Stomach (tissue), 9 donors: ENCODE results near the gene BNC2. TPM values are rescaled to one million over a fixed set of nuclear protein-coding genes. Genes with fewer than 3 reads are reported as not detected.
"Not testable (repeated sequence)": the region's sequence is repeated elsewhere in the genome, so short reads cannot be mapped to it uniquely, and the experiment has no call there.

Experiments used
- DNase-seq, 2 donors: peaks; one replicate each; pipeline versions ENCODE4 v3.0.0 to v3.0.0-alpha.2; 2013 to 2019
- H3K27ac ChIP-seq, 5 donors: fragments of 200-600 bp in 4 of 5; sonication (generic) in 4 of 5; one replicate each; pipeline ENCODE4 v1.5.1; 2013 to 2019; ENCODE audit warnings: mild to moderate bottlenecking in 1 of 5, moderate library complexity in 1 of 5
- H3K27me3 ChIP-seq, 3 donors: fragments of 200-600 bp; sonication (generic); one replicate each; pipeline ENCODE4 v1.5.1; 2017 to 2019; ENCODE audit warnings: mixed run types in 1 of 3
- H3K36me3 ChIP-seq, 4 donors: fragments of 200-600 bp; sonication (generic); 1 replicate in 3 of 4; 2 replicates in 1 of 4; pipeline ENCODE4 v1.5.1; 2016 to 2019
- H3K4me1 ChIP-seq, 4 donors: fragments of 200-600 bp; sonication (generic); one replicate each; pipeline ENCODE4 v1.5.1; 2016 to 2019
- H3K4me3 ChIP-seq, 4 donors: fragments of 200-600 bp; sonication (generic) in 3 of 4; one replicate each; pipeline ENCODE4 v1.5.1; 2016 to 2019; ENCODE audit warnings: mild to moderate bottlenecking in 1 of 4
- H3K9me3 ChIP-seq, 4 donors: fragments of 200-600 bp; sonication (generic); one replicate each; pipeline ENCODE4 v1.5.1; 2016 to 2019
- EP300 ChIP-seq: sonication (generic); formaldehyde crosslinking; IDR thresholded peaks from one replicate; pipeline ENCODE4 v1.6.1; 2017; ENCODE audit warnings: antibody characterized with exemption
- POLR2A ChIP-seq, 4 donors: fragments of 450-650 bp; IDR thresholded peaks; one replicate each; pipeline ENCODE4 v1.6.1; 2016; ENCODE audit warnings: antibody characterized with exemption in 4 of 4, control low read depth in 2 of 4, mild to moderate bottlenecking in 1 of 4, moderate library complexity in 1 of 4
- POLR2AphosphoS5 ChIP-seq, 3 donors: sonication (generic); formaldehyde crosslinking; IDR thresholded peaks; one replicate each; pipeline ENCODE4 v1.6.1; 2016; ENCODE audit warnings: antibody characterized with exemption in 3 of 3
- WGBS, 5 donors: extraction: QIAGEN DNeasy Blood & Tissue Kit in 3 of 5; methylation state at CpG; one replicate each; pipeline versions ENCODE4 v1.1.5 to v1.1.7; 2013 to 2018; 5-methylcytosine and 5-hydroxymethylcytosine counted together
- intact Hi-C: fragments of 100-400 bp; cut with DNase I; formaldehyde crosslinking; loops from one replicate; pipeline ENCODE4 v1.15.1; 2023; ENCODE audit warnings: low total_unique reads
- polyA plus RNA-seq, 3 donors: library from polyadenylated mRNA; stranded (reverse); fragments of 200-250 nt; gene quantifications; one replicate each; pipeline ENCODE4 v1.2.3, GENCODE V29; 2013
- total RNA-seq, 5 donors: library from RNA; depleted of rRNA; stranded (reverse); fragments of >200 nt; gene quantifications; one replicate each; pipeline versions ENCODE4 v1.1.0 to v1.2.3, GENCODE V29; 2014 to 2016
- TF ChIP-seq, protein P1 (sequence below), 7 experiments: fragments of 450-650 bp in 4 of 7; fragments of 200-600 bp in 3 of 7; sonication (generic) in 3 of 7; IDR thresholded peaks; one replicate each; pipeline ENCODE4 v1.5.1; 2016 to 2019; ENCODE audit warnings: antibody characterized with exemption in 7 of 7, control low read depth in 2 of 7, mild to moderate bottlenecking in 1 of 7
- donor health status: healthy with polysubstance abuse.
- donor health status: Bipolar disorder and iron deficiency.
- donor health status: healthy.

The BNC2 gene
- total and polyA plus RNA-seq, 8 donors = 1.1 to 60.7 (median 7.6) TPM

DNA sequence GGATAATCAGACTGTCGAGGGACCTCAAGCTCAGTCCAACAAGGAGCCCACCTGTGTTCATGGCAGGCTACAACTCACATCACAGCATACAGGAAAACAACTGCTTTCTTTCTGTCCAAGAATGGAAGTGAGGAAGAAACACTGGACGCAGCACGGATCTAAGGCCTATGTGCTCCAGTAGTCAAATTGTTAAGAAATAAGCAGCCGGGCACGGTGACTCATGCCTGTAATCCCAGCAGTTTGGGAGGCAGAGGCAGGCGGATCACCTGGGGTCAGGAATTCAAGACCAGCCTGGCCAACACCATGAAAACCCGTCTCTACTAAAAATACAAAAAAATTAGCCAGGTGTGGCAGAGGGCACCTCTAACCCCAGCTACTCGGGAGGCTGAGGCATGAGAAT, 427.8 kb downstream of the BNC2 start:
- intact Hi-C loops = loop anchor here (10.0 kb wide), 1 partner anchor 62 kb away; no protein-coding TSS in a partner anchor
- H3K36me3 ChIP-seq = no peaks in the 10 kb centered on the region
- 59 to 78% (median 68%) methylated on average over 8 of the region's 8 CpGs for WGBS, 5 donors
- no peak overlapping the region for H3K4me3 ChIP-seq
- H3K27me3 ChIP-seq = no peaks in the 10 kb centered on the region
- no peaks in the 10 kb centered on the region for H3K9me3 ChIP-seq
- no peak for DNase-seq
- H3K27ac ChIP-seq = no peak overlapping the region
- TF ChIP-seq EP300 (no peak), POLR2AphosphoS5 (IDR thresholded peaks at IDR 0.05) (no peak), POLR2A (IDR thresholded peaks at IDR 0.05) (no peak)
- TF ChIP-seq, protein P1, sequence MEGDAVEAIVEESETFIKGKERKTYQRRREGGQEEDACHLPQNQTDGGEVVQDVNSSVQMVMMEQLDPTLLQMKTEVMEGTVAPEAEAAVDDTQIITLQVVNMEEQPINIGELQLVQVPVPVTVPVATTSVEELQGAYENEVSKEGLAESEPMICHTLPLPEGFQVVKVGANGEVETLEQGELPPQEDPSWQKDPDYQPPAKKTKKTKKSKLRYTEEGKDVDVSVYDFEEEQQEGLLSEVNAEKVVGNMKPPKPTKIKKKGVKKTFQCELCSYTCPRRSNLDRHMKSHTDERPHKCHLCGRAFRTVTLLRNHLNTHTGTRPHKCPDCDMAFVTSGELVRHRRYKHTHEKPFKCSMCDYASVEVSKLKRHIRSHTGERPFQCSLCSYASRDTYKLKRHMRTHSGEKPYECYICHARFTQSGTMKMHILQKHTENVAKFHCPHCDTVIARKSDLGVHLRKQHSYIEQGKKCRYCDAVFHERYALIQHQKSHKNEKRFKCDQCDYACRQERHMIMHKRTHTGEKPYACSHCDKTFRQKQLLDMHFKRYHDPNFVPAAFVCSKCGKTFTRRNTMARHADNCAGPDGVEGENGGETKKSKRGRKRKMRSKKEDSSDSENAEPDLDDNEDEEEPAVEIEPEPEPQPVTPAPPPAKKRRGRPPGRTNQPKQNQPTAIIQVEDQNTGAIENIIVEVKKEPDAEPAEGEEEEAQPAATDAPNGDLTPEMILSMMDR (IDR thresholded peaks at IDR 0.05) = no peak
- peaks cover 0 to 23% (median 4%) of the 10 kb centered on the region in 4 donors for H3K4me1 ChIP-seq

DNA sequence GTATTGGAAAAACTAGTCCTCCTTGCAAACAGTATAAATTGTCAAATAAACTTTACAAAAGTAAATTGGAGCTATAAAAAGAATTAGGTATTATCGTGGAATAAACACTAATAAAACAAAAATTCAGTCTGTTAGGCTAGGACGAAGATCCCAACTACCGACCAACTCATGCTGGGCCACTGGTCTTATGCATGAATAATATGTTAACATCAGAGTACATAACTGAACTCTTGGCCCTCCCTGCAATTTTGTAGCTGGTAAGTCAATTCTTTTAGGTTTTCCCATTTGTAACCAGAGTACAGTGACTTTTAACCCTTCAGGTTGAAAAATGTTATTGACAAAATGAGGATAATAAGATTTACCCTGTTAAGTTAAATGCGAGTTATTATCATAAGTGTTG, 428.7 kb downstream of the BNC2 start:
- TF ChIP-seq POLR2A (IDR thresholded peaks at IDR 0.05) (no peak), EP300 (no peak), POLR2AphosphoS5 (IDR thresholded peaks at IDR 0.05) (no peak)
- TF ChIP-seq, protein P1 (IDR thresholded peaks at IDR 0.05) = no peak
- WGBS, 5 donors = 72 to 82% (median 81%) methylated on average over 4 of the region's 4 CpGs
- DNase-seq = no peak
- Histone ChIP-seq H3K27me3 (no peaks in the 10 kb centered on the region), H3K36me3 (peaks cover 0 to 5% (median 2%) of the 10 kb centered on the region in 4 donors), H3K4me3 (no peak overlapping the region), H3K27ac (no peak overlapping the region), H3K4me1 (peaks cover 0 to 22% (median 4%) of the 10 kb centered on the region in 4 donors), H3K9me3 (no peaks in the 10 kb centered on the region)
- intact Hi-C loops = loop anchor here (10.0 kb wide), 1 partner anchor 63 kb away; no protein-coding TSS in a partner anchor

DNA sequence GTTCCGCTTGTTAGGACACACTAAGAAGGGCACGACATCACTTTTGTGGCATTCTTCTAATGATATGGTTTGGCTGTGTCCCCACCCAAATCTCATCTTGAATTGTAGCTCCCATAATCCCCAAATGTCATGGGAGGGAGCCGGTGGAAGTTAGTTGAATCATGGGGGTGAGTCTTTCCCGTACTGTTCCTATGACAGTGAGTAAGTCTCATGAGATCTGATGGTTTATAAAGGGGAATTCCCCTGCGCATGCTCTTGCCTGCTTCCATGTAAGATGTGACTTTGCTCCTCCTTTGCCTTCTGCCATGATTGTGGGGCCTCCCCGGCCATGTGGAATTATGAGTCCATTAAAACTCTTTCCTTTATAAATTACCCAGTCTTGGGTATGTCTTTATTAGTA, 431.6 kb downstream of the BNC2 start:
- H3K4me3 ChIP-seq, H3K4me1 ChIP-seq, H3K27me3 ChIP-seq, DNase-seq, intact Hi-C loops, H3K27ac ChIP-seq, H3K9me3 ChIP-seq: not testable (repeated sequence)
- WGBS, 5 donors = 74 to 96% (median 89%) methylated on average over 6 of the region's 6 CpGs
- H3K36me3 ChIP-seq = peaks cover 0 to 11% (median 4%) of the 10 kb centered on the region in 4 donors

DNA sequence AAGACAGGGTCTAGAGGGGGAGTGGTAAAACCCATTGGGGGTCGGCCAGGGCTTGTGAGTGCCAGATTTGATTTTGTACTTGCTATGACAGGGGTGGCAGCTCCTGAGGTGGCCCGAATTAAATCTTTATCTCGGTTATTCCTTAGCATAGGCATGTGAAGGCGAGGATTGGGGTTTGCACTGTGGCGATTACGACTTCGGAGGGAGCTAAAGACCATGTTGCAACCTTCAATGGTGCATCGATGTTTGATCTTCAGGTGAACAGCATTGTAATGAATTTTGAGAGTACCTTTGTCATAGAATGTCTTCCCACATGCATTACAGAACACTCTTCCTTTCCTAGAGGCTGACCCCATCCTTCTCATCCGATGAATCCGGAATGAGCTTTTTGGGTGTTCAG, 433.9 kb downstream of the BNC2 start:
- Histone ChIP-seq H3K27me3 (no peaks in the 10 kb centered on the region), H3K36me3 (peaks cover 0 to 11% (median 4%) of the 10 kb centered on the region in 4 donors), H3K4me1 (no peaks in the 10 kb centered on the region), H3K4me3 (no peak overlapping the region), H3K27ac (no peak overlapping the region), H3K9me3 (no peaks in the 10 kb centered on the region)
- WGBS, 5 donors = 92 to 95% (median 92%) methylated on average over 10 of the region's 10 CpGs
- DNase-seq = no peak
- no peak for TF ChIP-seq EP300
- no peak for TF ChIP-seq POLR2AphosphoS5 (IDR thresholded peaks at IDR 0.05)
- TF ChIP-seq, protein P1 (IDR thresholded peaks at IDR 0.05) = no peak
- TF ChIP-seq POLR2A (IDR thresholded peaks at IDR 0.05) = no peak
- intact Hi-C loops = no loop called here

DNA sequence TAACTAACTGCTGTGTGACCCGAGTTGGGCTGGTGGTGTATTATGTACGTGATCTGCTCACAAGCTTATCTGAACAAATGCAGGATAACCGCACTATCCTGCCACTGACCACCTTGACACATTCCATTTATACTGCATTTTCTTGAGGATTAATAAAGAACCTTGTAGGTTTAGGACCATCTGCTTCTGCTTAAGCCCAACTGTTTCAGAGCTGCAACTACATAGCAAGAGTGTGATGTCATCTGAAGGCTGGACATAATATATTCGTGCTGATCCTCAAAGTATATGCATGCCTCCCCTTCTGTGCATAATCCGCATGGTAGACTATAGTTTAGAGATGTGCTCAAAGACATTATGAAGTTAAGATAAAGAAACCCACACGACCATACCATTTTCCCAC, 435.9 kb downstream of the BNC2 start:
- TF ChIP-seq, protein P1 (IDR thresholded peaks at IDR 0.05) = no peak
- TF ChIP-seq POLR2A (IDR thresholded peaks at IDR 0.05) = no peak
- no peak for TF ChIP-seq EP300
- WGBS, 5 donors = 82 to 87% (median 84%) methylated on average over 6 of the region's 6 CpGs
- Histone ChIP-seq H3K4me1 (no peaks in the 10 kb centered on the region), H3K27me3 (no peaks in the 10 kb centered on the region), H3K4me3 (no peak overlapping the region), H3K27ac (no peak overlapping the region), H3K36me3 (peaks cover 0 to 11% (median 4%) of the 10 kb centered on the region in 4 donors), H3K9me3 (no peaks in the 10 kb centered on the region)
- DNase-seq = no peak
- intact Hi-C loops = no loop called here
